22Rv1 (cell line): ENCODE measurements around the gene COG5.

Source experiments
- CTCF ChIP-seq: fragments of 450-650 bp; IDR thresholded peaks from 2 replicates; pipeline ENCODE4 v1.5.1; 2017; ENCODE audit warnings: mild to moderate bottlenecking
- ZFX ChIP-seq: fragments of 450-650 bp; IDR thresholded peaks from 2 replicates; pipeline ENCODE4 v1.6.1; 2017; ENCODE audit warnings: antibody characterized with exemption, borderline replicate concordance

DNA sequence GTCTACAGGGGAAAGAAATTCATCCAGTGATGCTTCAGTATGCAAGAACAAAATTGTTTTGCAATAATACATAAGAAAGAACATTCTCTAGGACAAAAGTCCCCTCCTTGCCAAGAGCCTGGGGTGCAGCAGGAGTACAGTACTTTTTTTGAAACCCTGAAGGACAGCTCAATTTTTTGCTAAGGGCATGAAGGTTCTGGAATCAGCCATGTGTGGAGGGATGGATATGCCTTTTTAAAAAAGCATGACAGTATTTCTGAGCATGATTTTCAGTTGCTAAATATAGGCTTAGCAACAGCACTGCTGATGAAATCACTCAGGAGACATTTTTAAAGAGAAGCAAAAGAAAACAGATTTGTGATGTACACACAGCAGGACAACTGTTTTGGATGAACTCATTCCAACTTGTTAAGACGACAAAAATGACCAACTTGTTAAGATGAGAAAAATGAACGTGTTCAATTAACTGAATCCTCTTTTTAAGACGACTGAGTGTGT lies 355.6 kb downstream of the COG5 start:
- no peak for TF ChIP-seq CTCF
- TF ChIP-seq ZFX: no peak
